ENCODE data around the gene TIMM21.

TIMM21 gene

GRCh38 chr18:74147779-74148542 is at the start of gene TIMM21, which contains the start of gene FBXO15:
TIMM21 (plus strand) TSS chr18:74148523; CDS start chr18:74148809, 286 bp downstream.
FBXO15 (minus strand) TSS chr18:74147834; CDS start chr18:74147785, 49 bp downstream.
- peak; percentile 94 for DNase-seq (ENCODE audit: low read depth)

GRCh38 chr18:74108460-74108859 is 39.9 kb upstream of the TIMM21 start:
- DNase-seq (ENCODE audit: low read depth), result no peak

GRCh38 chr18:74110149-74110548 is 38.2 kb upstream of the TIMM21 start:
- no peak for DNase-seq (ENCODE audit: low read depth)

GRCh38 chr18:74110976-74111375 is 37.3 kb upstream of the TIMM21 start:
- DNase-seq (ENCODE audit: low read depth), result no peak

- DNase-seq (ENCODE audit: low read depth), result no peak
These were observed 34.6 kb upstream of the TIMM21 start for GRCh38 chr18:74113711-74114110.

GRCh38 chr18:74114116-74114515 is 34.2 kb upstream of the TIMM21 start:
- no peak for DNase-seq (ENCODE audit: low read depth)

GRCh38 chr18:74115046-74115445 is 33.3 kb upstream of the TIMM21 start:
- DNase-seq (ENCODE audit: low read depth), result no peak

- DNase-seq (ENCODE audit: low read depth), result no peak
These were observed 31.4 kb upstream of the TIMM21 start for GRCh38 chr18:74116633-74117554.

- DNase-seq (ENCODE audit: low read depth), result no peak
These were observed 25.1 kb upstream of the TIMM21 start for GRCh38 chr18:74123200-74123599.

- no peak for DNase-seq (ENCODE audit: low read depth)
These were observed 23.7 kb upstream of the TIMM21 start for GRCh38 chr18:74124642-74125041.

- no peak for DNase-seq (ENCODE audit: low read depth)
These were observed 21.4 kb upstream of the TIMM21 start for GRCh38 chr18:74126684-74127655.

- no peak for DNase-seq (ENCODE audit: low read depth)
These were observed 20.2 kb upstream of the TIMM21 start for GRCh38 chr18:74128159-74128558.

- DNase-seq (ENCODE audit: low read depth), result no peak
These were observed 17.2 kb upstream of the TIMM21 start for GRCh38 chr18:74131124-74131523.

GRCh38 chr18:74132201-74132600 is 16.1 kb upstream of the TIMM21 start:
- no peak for DNase-seq (ENCODE audit: low read depth)

GRCh38 chr18:74137920-74138538 is 10.3 kb upstream of the TIMM21 start:
- DNase-seq (ENCODE audit: low read depth), result no peak

- DNase-seq (ENCODE audit: low read depth), result no peak
These were observed 8.9 kb upstream of the TIMM21 start for GRCh38 chr18:74139411-74139810.

- no peak for DNase-seq (ENCODE audit: low read depth)
These were observed 8.4 kb upstream of the TIMM21 start for GRCh38 chr18:74139888-74140287.

- DNase-seq (ENCODE audit: low read depth), result no peak
These were observed 7.7 kb upstream of the TIMM21 start for GRCh38 chr18:74140582-74140981.

- no peak for DNase-seq (ENCODE audit: low read depth)
These were observed 6.7 kb upstream of the TIMM21 start for GRCh38 chr18:74141667-74142066.

- no peak for DNase-seq (ENCODE audit: low read depth)
These were observed 6.1 kb upstream of the TIMM21 start for GRCh38 chr18:74142252-74142651.

GRCh38 chr18:74146756-74147155 is 1.6 kb upstream of the TIMM21 start:
- DNase-seq (ENCODE audit: low read depth), result no peak

- no peak for DNase-seq (ENCODE audit: low read depth)
These were observed 888 bp upstream of the TIMM21 start for GRCh38 chr18:74147491-74147778.
